HepG2 (cell line): ENCODE results near the gene MYCBP2. TPM values are rescaled to one million over a fixed set of nuclear protein-coding genes. Genes with fewer than 3 reads are reported as not detected.

ENCODE experiments used
- ATM ChIP-seq: fragments of 450-650 bp; IDR thresholded peaks from 2 replicates; pipeline ENCODE4 v1.7.1; 2017; ENCODE audit warnings: mild to moderate bottlenecking, borderline replicate concordance
- ERF ChIP-seq: IDR thresholded peaks from 2 replicates; pipeline ENCODE4 v1.6.1; 2018; ENCODE audit warnings: missing biosample characterization, missing genetic modification reagents
- FIP1L1 ChIP-seq: fragments of 200-400 bp; formaldehyde crosslinking; IDR thresholded peaks from 2 replicates; pipeline ENCODE4 v1.6.1; 2018; ENCODE audit warnings: low read depth, mild to moderate bottlenecking, low read length, moderate library complexity, borderline replicate concordance; ENCODE audit not compliant: insufficient read depth
- FOXA1 ChIP-seq, 2 experiments: fragments of 450-650 bp in 1 of 2; sonication (generic) in 1 of 2; formaldehyde crosslinking in 1 of 2; IDR thresholded peaks; 2 replicates each; pipeline versions ENCODE4 v1.4.0 to v1.6.1; 2016 to 2020; ENCODE audit warnings: missing genetic modification reagents in 1 of 2
- MAFF ChIP-seq: IDR thresholded peaks from 2 replicates; pipeline ENCODE4 v1.6.1; 2011; ENCODE audit warnings: low read depth, low read length, improper control_type of control experiment
- MATR3 ChIP-seq: sonication (generic); formaldehyde crosslinking; IDR thresholded peaks from 2 replicates; pipeline ENCODE4 v1.4.0; 2020; ENCODE audit warnings: missing genetic modification reagents
- NR1H2 ChIP-seq: sonication (generic); formaldehyde crosslinking; IDR thresholded peaks from 2 replicates; pipeline ENCODE4 v1.8.1; 2022; ENCODE audit warnings: low read depth, missing genetic modification reagents, borderline replicate concordance
- NR3C1 ChIP-seq: sonication (generic); formaldehyde crosslinking; IDR thresholded peaks from 2 replicates; pipeline ENCODE4 v1.4.0; 2020; ENCODE audit warnings: missing genetic modification reagents
- SMARCC2 ChIP-seq: fragments of 450-650 bp; IDR thresholded peaks from 2 replicates; pipeline ENCODE4 v1.6.1; 2017; ENCODE audit warnings: antibody characterized with exemption, mild to moderate bottlenecking
- TOE1 ChIP-seq: sonication (generic); formaldehyde crosslinking; IDR thresholded peaks from 2 replicates; pipeline ENCODE4 v1.4.0; 2020; ENCODE audit warnings: mild to moderate bottlenecking, missing genetic modification reagents
- ZBTB1 ChIP-seq: sonication (generic); formaldehyde crosslinking; IDR thresholded peaks from 2 replicates; pipeline ENCODE4 v1.4.0; 2020; ENCODE audit warnings: missing genetic modification reagents, borderline replicate concordance
- ZBTB3 ChIP-seq: sonication (generic); formaldehyde crosslinking; IDR thresholded peaks from 2 replicates; pipeline ENCODE4 v1.4.0; 2020; ENCODE audit warnings: low read depth, mild to moderate bottlenecking, moderate library complexity, missing genetic modification reagents, borderline replicate concordance
- ZFP62 ChIP-seq: sonication (generic); formaldehyde crosslinking; IDR thresholded peaks from 2 replicates; pipeline ENCODE4 v1.4.0; 2020; ENCODE audit warnings: missing genetic modification reagents
- ZMYM4 ChIP-seq: sonication (generic); formaldehyde crosslinking; IDR thresholded peaks from 2 replicates; pipeline ENCODE4 v1.8.1; 2023; ENCODE audit warnings: mild to moderate bottlenecking, missing genetic modification reagents
- ZNF292 ChIP-seq: sonication (generic); formaldehyde crosslinking; IDR thresholded peaks from 2 replicates; pipeline ENCODE4 v1.8.1; 2022; ENCODE audit warnings: mild to moderate bottlenecking, low read depth, missing genetic modification reagents, borderline replicate concordance
- ZNF30 ChIP-seq: sonication (generic); formaldehyde crosslinking; IDR thresholded peaks from 2 replicates; pipeline ENCODE4 v1.5.0; 2020; ENCODE audit warnings: mild to moderate bottlenecking, missing genetic modification reagents
- ZNF329 ChIP-seq: sonication (generic); formaldehyde crosslinking; IDR thresholded peaks from 2 replicates; pipeline ENCODE4 v1.9.0; 2021; ENCODE audit warnings: low read depth, mild to moderate bottlenecking, missing genetic modification reagents
- ZNF644 ChIP-seq: IDR thresholded peaks from 2 replicates; pipeline ENCODE4 v1.6.1; 2016; ENCODE audit warnings: low read depth
- polyA plus RNA-seq, 8 experiments: library from polyadenylated mRNA; depleted of rRNA in 3 of 8; stranded (reverse) in 7 of 8; unstranded in 1 of 8; fragments of >200 nt; fragmentation: Illumina TruSeq in 4 of 8; extraction: Trizol in 4 of 8; gene quantifications; 2 replicates each; pipeline versions ENCODE4 v1.2.1 to v1.2.3, GENCODE V29; 2011 to 2016; ENCODE audit warnings: low read depth in 4 of 8, missing spikeins in 1 of 8, mixed read lengths in 1 of 8; ENCODE audit not compliant: insufficient read depth in 1 of 8
- total RNA-seq, 5 experiments: library from RNA; depleted of rRNA; stranded (reverse); fragments of >200 nt; fragmentation: Illumina TruSeq; extraction: Trizol; gene quantifications; 2 replicates each; pipeline ENCODE4 v1.2.3, GENCODE V29; 2016; ENCODE audit warnings: low read depth in 1 of 5
- TF ChIP-seq, protein P1 (sequence below): sonication (generic); formaldehyde crosslinking; IDR thresholded peaks from 2 replicates; pipeline ENCODE4 v1.5.1; 2020; ENCODE audit warnings: mild to moderate bottlenecking, missing genetic modification reagents, moderate library complexity
- TF ChIP-seq, protein P2 (sequence below): IDR thresholded peaks from 2 replicates; pipeline ENCODE4 v1.6.1; 2016
- TF ChIP-seq, protein P3 (sequence below): sonication (generic); formaldehyde crosslinking; IDR thresholded peaks from 2 replicates; pipeline ENCODE4 v1.8.0; 2022; ENCODE audit warnings: mild to moderate bottlenecking, missing genetic modification reagents; ENCODE audit not compliant: insufficient replicate concordance
- TF ChIP-seq, protein P4 (sequence below): sonication (generic); formaldehyde crosslinking; conservative IDR thresholded peaks from 2 replicates; pipeline ENCODE4 v1.8.0; 2022; ENCODE audit warnings: mild to moderate bottlenecking, moderate library complexity, missing genetic modification reagents
- TF ChIP-seq, protein P5 (sequence below): sonication (generic); formaldehyde crosslinking; IDR thresholded peaks from 2 replicates; pipeline ENCODE4 v1.8.1; 2022; ENCODE audit warnings: mild to moderate bottlenecking, missing genetic modification reagents

Gene MYCBP2
- total and polyA plus RNA-seq, 2 of the 13 experiments (the other 11 are each of a cell fraction or from before 2014, with no cell fraction given): 16.3 to 35.3 TPM

DNA sequence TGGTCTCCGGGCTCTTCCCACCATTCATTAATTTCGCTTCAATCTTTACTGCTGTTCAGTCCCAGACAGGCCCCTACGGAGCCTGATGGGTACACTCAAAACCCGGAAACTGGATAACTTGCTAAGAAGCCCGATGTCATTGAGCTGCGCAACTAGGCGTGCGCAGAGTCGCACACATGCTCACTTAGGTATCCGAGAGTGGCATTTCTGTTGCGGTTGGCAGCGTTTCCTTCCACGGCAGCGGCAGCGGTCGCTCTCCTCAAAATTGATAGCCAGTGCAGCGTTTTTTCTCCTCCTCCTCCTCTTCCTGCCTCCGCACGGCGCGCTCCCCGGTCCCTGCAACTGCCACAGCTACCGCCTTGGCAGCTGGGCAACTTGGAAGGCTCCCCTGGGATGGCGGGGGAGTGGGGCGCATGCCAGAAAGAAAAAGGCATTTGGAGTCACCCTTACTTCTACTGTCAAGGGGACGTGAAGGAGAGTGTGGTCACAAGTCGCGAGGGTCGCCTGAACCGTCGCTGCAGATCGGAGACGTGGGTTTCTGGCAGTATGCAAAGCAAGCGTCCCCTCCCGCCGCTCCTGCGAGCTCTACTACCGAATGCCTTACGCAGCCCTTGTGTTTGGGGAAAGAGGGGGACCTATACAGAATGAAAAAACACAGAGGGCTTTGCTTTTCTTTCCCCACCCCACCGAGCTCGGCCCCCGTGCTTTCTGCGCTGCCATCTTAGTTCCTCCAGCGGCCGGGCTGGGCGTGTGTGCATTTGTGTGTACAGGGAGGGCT is 2.4 kb upstream of the MYCBP2 start (continued):
- TF ChIP-seq SMARCC2 (no peak), ZBTB1 (CRISPR knock-in tag) (no peak), FIP1L1 (no peak), TOE1 (CRISPR knock-in tag) (no peak), MATR3 (no peak), FOXA1 (IDR thresholded peaks at IDR 0.05) (no peak), FOXA1 (CRISPR knock-in tag; IDR thresholded peaks at IDR 0.05) (peak; percentile 20; the same call in 1 of the 2 replicates), MAFF (no peak), ZMYM4 (CRISPR knock-in tag) (peak; percentile 74), ZNF30 (no peak), NR1H2 (CRISPR knock-in tag) (no peak), ZNF292 (CRISPR knock-in tag) (peak; percentile 39; the same call in 1 of the 2 replicates), ERF (CRISPR knock-in tag) (no peak; the same call in none of the 2 replicates), ZBTB3 (CRISPR knock-in tag) (no peak), ZNF644 (CRISPR knock-in tag) (no peak; the same call in 1 of the 2 replicates), ATM (no peak), ZNF329 (CRISPR knock-in tag) (no peak), ZFP62 (CRISPR knock-in tag) (no peak), NR3C1 (no peak)
- TF ChIP-seq, protein P1, sequence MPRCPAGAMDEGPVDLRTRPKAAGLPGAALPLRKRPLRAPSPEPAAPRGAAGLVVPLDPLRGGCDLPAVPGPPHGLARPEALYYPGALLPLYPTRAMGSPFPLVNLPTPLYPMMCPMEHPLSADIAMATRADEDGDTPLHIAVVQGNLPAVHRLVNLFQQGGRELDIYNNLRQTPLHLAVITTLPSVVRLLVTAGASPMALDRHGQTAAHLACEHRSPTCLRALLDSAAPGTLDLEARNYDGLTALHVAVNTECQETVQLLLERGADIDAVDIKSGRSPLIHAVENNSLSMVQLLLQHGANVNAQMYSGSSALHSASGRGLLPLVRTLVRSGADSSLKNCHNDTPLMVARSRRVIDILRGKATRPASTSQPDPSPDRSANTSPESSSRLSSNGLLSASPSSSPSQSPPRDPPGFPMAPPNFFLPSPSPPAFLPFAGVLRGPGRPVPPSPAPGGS (CRISPR knock-in tag): no peak
- TF ChIP-seq, protein P2, sequence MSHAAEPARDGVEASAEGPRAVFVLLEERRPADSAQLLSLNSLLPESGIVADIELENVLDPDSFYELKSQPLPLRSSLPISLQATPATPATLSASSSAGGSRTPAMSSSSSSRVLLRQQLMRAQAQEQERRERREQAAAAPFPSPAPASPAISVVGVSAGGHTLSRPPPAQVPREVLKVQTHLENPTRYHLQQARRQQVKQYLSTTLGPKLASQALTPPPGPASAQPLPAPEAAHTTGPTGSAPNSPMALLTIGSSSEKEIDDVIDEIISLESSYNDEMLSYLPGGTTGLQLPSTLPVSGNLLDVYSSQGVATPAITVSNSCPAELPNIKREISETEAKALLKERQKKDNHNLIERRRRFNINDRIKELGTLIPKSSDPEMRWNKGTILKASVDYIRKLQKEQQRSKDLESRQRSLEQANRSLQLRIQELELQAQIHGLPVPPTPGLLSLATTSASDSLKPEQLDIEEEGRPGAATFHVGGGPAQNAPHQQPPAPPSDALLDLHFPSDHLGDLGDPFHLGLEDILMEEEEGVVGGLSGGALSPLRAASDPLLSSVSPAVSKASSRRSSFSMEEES: peak; percentile 29; the same call in 1 of the 2 replicates
- TF ChIP-seq, protein P3, sequence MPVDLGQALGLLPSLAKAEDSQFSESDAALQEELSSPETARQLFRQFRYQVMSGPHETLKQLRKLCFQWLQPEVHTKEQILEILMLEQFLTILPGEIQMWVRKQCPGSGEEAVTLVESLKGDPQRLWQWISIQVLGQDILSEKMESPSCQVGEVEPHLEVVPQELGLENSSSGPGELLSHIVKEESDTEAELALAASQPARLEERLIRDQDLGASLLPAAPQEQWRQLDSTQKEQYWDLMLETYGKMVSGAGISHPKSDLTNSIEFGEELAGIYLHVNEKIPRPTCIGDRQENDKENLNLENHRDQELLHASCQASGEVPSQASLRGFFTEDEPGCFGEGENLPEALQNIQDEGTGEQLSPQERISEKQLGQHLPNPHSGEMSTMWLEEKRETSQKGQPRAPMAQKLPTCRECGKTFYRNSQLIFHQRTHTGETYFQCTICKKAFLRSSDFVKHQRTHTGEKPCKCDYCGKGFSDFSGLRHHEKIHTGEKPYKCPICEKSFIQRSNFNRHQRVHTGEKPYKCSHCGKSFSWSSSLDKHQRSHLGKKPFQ: no peak
- TF ChIP-seq, protein P4, sequence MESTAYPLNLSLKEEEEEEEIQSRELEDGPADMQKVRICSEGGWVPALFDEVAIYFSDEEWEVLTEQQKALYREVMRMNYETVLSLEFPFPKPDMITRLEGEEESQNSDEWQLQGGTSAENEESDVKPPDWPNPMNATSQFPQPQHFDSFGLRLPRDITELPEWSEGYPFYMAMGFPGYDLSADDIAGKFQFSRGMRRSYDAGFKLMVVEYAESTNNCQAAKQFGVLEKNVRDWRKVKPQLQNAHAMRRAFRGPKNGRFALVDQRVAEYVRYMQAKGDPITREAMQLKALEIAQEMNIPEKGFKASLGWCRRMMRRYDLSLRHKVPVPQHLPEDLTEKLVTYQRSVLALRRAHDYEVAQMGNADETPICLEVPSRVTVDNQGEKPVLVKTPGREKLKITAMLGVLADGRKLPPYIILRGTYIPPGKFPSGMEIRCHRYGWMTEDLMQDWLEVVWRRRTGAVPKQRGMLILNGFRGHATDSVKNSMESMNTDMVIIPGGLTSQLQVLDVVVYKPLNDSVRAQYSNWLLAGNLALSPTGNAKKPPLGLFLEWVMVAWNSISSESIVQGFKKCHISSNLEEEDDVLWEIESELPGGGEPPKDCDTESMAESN (CRISPR knock-in tag): peak; percentile 28; the same call in 1 of the 2 replicates
- TF ChIP-seq, protein P5, sequence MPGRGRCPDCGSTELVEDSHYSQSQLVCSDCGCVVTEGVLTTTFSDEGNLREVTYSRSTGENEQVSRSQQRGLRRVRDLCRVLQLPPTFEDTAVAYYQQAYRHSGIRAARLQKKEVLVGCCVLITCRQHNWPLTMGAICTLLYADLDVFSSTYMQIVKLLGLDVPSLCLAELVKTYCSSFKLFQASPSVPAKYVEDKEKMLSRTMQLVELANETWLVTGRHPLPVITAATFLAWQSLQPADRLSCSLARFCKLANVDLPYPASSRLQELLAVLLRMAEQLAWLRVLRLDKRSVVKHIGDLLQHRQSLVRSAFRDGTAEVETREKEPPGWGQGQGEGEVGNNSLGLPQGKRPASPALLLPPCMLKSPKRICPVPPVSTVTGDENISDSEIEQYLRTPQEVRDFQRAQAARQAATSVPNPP (CRISPR knock-in tag): no peak
